B cell (primary cell): Measurements from ENCODE around the gene C6orf47.

Experiments used
- CTCF ChIP-seq: fragments of 200-600 bp; IDR thresholded peaks from one replicate; pipeline ENCODE4 v1.8.0; 2022; ENCODE audit warnings: antibody characterized with exemption, mild to moderate bottlenecking
- EZH2 ChIP-seq: IDR thresholded peaks from 2 replicates; pipeline ENCODE4 v1.6.1; 2012; ENCODE audit warnings: borderline replicate concordance, low read depth, mild to moderate bottlenecking, moderate library complexity, low read length; ENCODE audit not compliant: insufficient read depth, poor library complexity, severe bottlenecking

DNA sequence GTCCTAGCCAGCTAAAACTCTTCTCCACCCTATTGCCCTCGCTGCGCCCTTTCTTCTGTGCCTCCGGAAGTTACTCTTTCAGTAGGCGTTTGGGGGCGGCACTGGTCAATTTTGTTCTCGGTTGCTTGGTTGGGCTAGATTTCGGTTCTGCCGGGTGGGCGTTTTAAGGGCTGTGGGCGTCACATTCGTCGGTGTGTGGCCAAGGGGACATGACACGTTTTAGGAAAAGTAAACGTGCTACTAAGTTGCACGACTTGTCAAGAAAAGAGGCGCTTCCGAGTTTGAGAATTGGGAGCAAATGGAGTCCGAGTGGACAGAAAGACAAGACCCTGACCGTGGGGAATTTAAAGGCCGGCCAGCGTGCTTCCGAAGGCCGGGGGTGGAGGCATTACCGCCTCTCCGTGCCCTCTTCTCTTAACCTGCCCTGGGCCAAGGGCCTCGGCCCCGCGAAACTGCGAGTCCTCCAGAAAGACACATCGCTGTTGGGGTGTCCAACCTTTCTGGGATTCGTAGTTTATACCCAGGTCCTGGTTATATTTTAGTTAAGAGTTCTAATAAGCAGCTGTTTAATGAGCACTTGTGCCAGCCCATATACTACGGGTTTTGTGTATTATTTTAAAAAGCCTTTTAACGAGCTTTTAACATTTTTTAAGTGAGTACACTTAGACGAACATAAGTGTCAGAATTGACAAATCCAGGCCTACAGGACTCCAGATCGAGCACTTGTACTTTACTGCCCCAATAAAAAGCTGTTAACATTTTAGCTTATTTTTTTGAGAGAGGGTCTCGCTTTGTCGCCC lies 7.5 kb downstream of the C6orf47 start:
- TF ChIP-seq CTCF (no peak), EZH2 (no peak)
